ENCODE measurements around the gene EZH1.

EZH1 gene

GRCh38 chr17:42677012-42677857 is 67.6 kb downstream of the EZH1 start:
- peak overlapping the region; percentile 67 for H2AFZ ChIP-seq (ENCODE audit: insufficient read depth, low read length, poor library complexity)
- H2BK12ac ChIP-seq (ENCODE audit: low read length) = peak overlapping the region; percentile 69
- no peak overlapping the region for H3K18ac ChIP-seq (ENCODE audit: low read length)
- no peak overlapping the region for H3K23ac ChIP-seq (ENCODE audit: low read length)
- H2AK5ac ChIP-seq (ENCODE audit: low read length) = no peak overlapping the region
- peak overlapping the region; percentile 48 for H2BK120ac ChIP-seq (ENCODE audit: insufficient read depth, low read length, poor library complexity)
- H4K12ac ChIP-seq (ENCODE audit: low read depth, low read length) = peak overlapping the region; percentile 68
- no CpG with 5 or more reads among the region's 33 CpGs for WGBS (ENCODE audit: extremely low coverage, insufficient coverage, insufficient read length)
- DNase-seq = peak; percentile 98 to 99
- peaks cover 14% of the 10 kb centered on the region for H3K27me3 ChIP-seq (ENCODE audit: insufficient read depth, low read length)
- H3K9me3 ChIP-seq (ENCODE audit: insufficient read depth, low read depth, low read length) = peaks cover 3% of the 10 kb centered on the region
- H3K4ac ChIP-seq (ENCODE audit: low read depth, low read length) = no peak overlapping the region
- H3K79me1 ChIP-seq (ENCODE audit: low read length) = peaks cover 32% of the 10 kb centered on the region
- peak overlapping the region; percentile 69 for H4K8ac ChIP-seq (ENCODE audit: low read depth, low read length)
- peak overlapping the region; percentile 88 for H4K91ac ChIP-seq (ENCODE audit: low read depth, low read length)
- peak overlapping the region; percentile 41 for H3K14ac ChIP-seq (ENCODE audit: low read length)
- H2BK5ac ChIP-seq (ENCODE audit: low read depth, low read length, poor library complexity) = peak overlapping the region; percentile 98
- peaks cover 9% of the 10 kb centered on the region for H3K79me2 ChIP-seq (ENCODE audit: control insufficient read depth, insufficient read depth, low read length, poor library complexity)
- no peak overlapping the region for H3K9ac ChIP-seq (ENCODE audit: low read length)
- peak overlapping the region; percentile 93 for H3K4me2 ChIP-seq (ENCODE audit: low read length)
- peaks cover 8 to 9% of the 10 kb centered on the region in 2 experiments for H3K36me3 ChIP-seq (ENCODE audit: control insufficient read depth in 1 of 2, insufficient read depth in 2 of 2, low read length in 2 of 2)
- H3K4me3 ChIP-seq (ENCODE audit: low read depth, low read length) = peak overlapping the region; percentile 85
- H3K4me1 ChIP-seq (ENCODE audit: control insufficient read depth in 1 of 2, insufficient read depth in 2 of 2, low read length in 2 of 2) = peaks cover 37 to 45% of the 10 kb centered on the region in 2 experiments
- peak overlapping the region; percentile 96 for H3K27ac ChIP-seq (ENCODE audit: low read depth, low read length)

- peak within 1 kb of the TSS; percentile 98 for H2BK5ac ChIP-seq (ENCODE audit: low read depth, low read length, poor library complexity)
- H4K8ac ChIP-seq (ENCODE audit: low read depth, low read length) = peak within 1 kb of the TSS; percentile 69
- peak within 1 kb of the TSS; percentile 68 for H4K12ac ChIP-seq (ENCODE audit: low read depth, low read length)
- H3K4me3 ChIP-seq (ENCODE audit: low read depth, low read length) = peak within 1 kb of the TSS; percentile 85
- peak within 1 kb of the TSS; percentile 69 for H2BK12ac ChIP-seq (ENCODE audit: low read length)
- peak within 1 kb of the TSS; percentile 88 for H4K91ac ChIP-seq (ENCODE audit: low read depth, low read length)
- peak within 1 kb of the TSS; percentile 5 for H3K4ac ChIP-seq (ENCODE audit: low read depth, low read length)
- H3K36me3 ChIP-seq (ENCODE audit: control insufficient read depth in 1 of 2, insufficient read depth in 2 of 2, low read length in 2 of 2) = peaks cover 10 to 12% of the 10 kb centered on the region in 2 experiments
- H3K27me3 ChIP-seq (ENCODE audit: insufficient read depth, low read length) = peaks cover 8% of the 10 kb centered on the region
- H3K79me2 ChIP-seq (ENCODE audit: control insufficient read depth, insufficient read depth, low read length, poor library complexity) = peaks cover 9% of the 10 kb centered on the region
- peak within 1 kb of the TSS; percentile 93 for H3K4me2 ChIP-seq (ENCODE audit: low read length)
- H3K23ac ChIP-seq (ENCODE audit: low read length) = no peak within 1 kb of the TSS
- H3K14ac ChIP-seq (ENCODE audit: low read length) = peak within 1 kb of the TSS; percentile 41
- H3K27ac ChIP-seq (ENCODE audit: low read depth, low read length) = peak within 1 kb of the TSS; percentile 96
- peak within 1 kb of the TSS; percentile 70 for H2AK5ac ChIP-seq (ENCODE audit: low read length)
- no CpG with 5 or more reads among the region's 51 CpGs for WGBS (ENCODE audit: extremely low coverage, insufficient coverage, insufficient read length)
- peak within 1 kb of the TSS; percentile 67 for H2AFZ ChIP-seq (ENCODE audit: insufficient read depth, low read length, poor library complexity)
- peaks cover 3% of the 10 kb centered on the region for H3K9me3 ChIP-seq (ENCODE audit: insufficient read depth, low read depth, low read length)
- H3K79me1 ChIP-seq (ENCODE audit: low read length) = peaks cover 32% of the 10 kb centered on the region
- DNase-seq = no peak
- H2BK120ac ChIP-seq (ENCODE audit: insufficient read depth, low read length, poor library complexity) = peak within 1 kb of the TSS; percentile 48
- peak within 1 kb of the TSS; percentile 60 for H3K9ac ChIP-seq (ENCODE audit: low read length)
- H3K4me1 ChIP-seq (ENCODE audit: control insufficient read depth in 1 of 2, insufficient read depth in 2 of 2, low read length in 2 of 2) = peaks cover 36 to 44% of the 10 kb centered on the region in 2 experiments
- peak within 1 kb of the TSS; percentile 62 for H3K18ac ChIP-seq (ENCODE audit: low read length)
Observed at GRCh38 chr17:42676424-42677011, 68.3 kb downstream of the EZH1 start, which contains the start of gene PLEKHH3. TSS of gene PLEKHH3 (minus strand) at chr17:42676994. CDS start at chr17:42676563, 431 bp downstream.

- H3K23ac ChIP-seq (ENCODE audit: low read length) = no peak overlapping the region
- peak overlapping the region; percentile 0 for H4K12ac ChIP-seq (ENCODE audit: low read depth, low read length)
- H3K9me3 ChIP-seq (ENCODE audit: insufficient read depth, low read depth, low read length) = peaks cover 2% of the 10 kb centered on the region
- H3K18ac ChIP-seq (ENCODE audit: low read length) = peak overlapping the region; percentile 62
- H3K9ac ChIP-seq (ENCODE audit: low read length) = no peak overlapping the region
- no CpG with 5 or more reads among the region's 43 CpGs for WGBS (ENCODE audit: extremely low coverage, insufficient coverage, insufficient read length)
- H3K36me3 ChIP-seq (ENCODE audit: control insufficient read depth in 1 of 2, insufficient read depth in 2 of 2, low read length in 2 of 2) = peaks cover 14 to 16% of the 10 kb centered on the region in 2 experiments
- H3K14ac ChIP-seq (ENCODE audit: low read length) = peak overlapping the region; percentile 16
- H2BK5ac ChIP-seq (ENCODE audit: low read depth, low read length, poor library complexity) = no peak overlapping the region
- peak overlapping the region; percentile 70 for H2AK5ac ChIP-seq (ENCODE audit: low read length)
- H4K91ac ChIP-seq (ENCODE audit: low read depth, low read length) = peak overlapping the region; percentile 53
- H3K27ac ChIP-seq (ENCODE audit: low read depth, low read length) = no peak overlapping the region
- no peak overlapping the region for H2AFZ ChIP-seq (ENCODE audit: insufficient read depth, low read length, poor library complexity)
- peak overlapping the region; percentile 5 for H3K4ac ChIP-seq (ENCODE audit: low read depth, low read length)
- no peak overlapping the region for H2BK12ac ChIP-seq (ENCODE audit: low read length)
- peak; percentile 63 to 65 for DNase-seq
- peaks cover 7% of the 10 kb centered on the region for H3K27me3 ChIP-seq (ENCODE audit: insufficient read depth, low read length)
- H4K8ac ChIP-seq (ENCODE audit: low read depth, low read length) = no peak overlapping the region
- H2BK120ac ChIP-seq (ENCODE audit: insufficient read depth, low read length, poor library complexity) = no peak overlapping the region
- H3K4me1 ChIP-seq (ENCODE audit: control insufficient read depth in 1 of 2, insufficient read depth in 2 of 2, low read length in 2 of 2) = peaks cover 36 to 44% of the 10 kb centered on the region in 2 experiments
- H3K79me2 ChIP-seq (ENCODE audit: control insufficient read depth, insufficient read depth, low read length, poor library complexity) = peaks cover 9% of the 10 kb centered on the region
- H3K4me3 ChIP-seq (ENCODE audit: low read depth, low read length) = peak overlapping the region; percentile 85
- peaks cover 32% of the 10 kb centered on the region for H3K79me1 ChIP-seq (ENCODE audit: low read length)
- peak overlapping the region; percentile 93 for H3K4me2 ChIP-seq (ENCODE audit: low read length)
Observed at GRCh38 chr17:42675965-42676423, 68.8 kb downstream of the EZH1 start.

- H3K4me1 ChIP-seq (ENCODE audit: control insufficient read depth in 1 of 2, insufficient read depth in 2 of 2, low read length in 2 of 2) = peaks cover 36 to 45% of the 10 kb centered on the region in 2 experiments
- peak overlapping the region; percentile 16 for H3K14ac ChIP-seq (ENCODE audit: low read length)
- no peak overlapping the region for H4K91ac ChIP-seq (ENCODE audit: low read depth, low read length)
- H2BK120ac ChIP-seq (ENCODE audit: insufficient read depth, low read length, poor library complexity) = no peak overlapping the region
- no peak overlapping the region for H3K4ac ChIP-seq (ENCODE audit: low read depth, low read length)
- H3K9me3 ChIP-seq (ENCODE audit: insufficient read depth, low read depth, low read length) = peaks cover 3% of the 10 kb centered on the region
- H3K4me2 ChIP-seq (ENCODE audit: low read length) = peak overlapping the region; percentile 93
- peak overlapping the region; percentile 62 for H3K18ac ChIP-seq (ENCODE audit: low read length)
- H3K79me2 ChIP-seq (ENCODE audit: control insufficient read depth, insufficient read depth, low read length, poor library complexity) = peaks cover 9% of the 10 kb centered on the region
- H2BK5ac ChIP-seq (ENCODE audit: low read depth, low read length, poor library complexity) = no peak overlapping the region
- peaks cover 32% of the 10 kb centered on the region for H3K79me1 ChIP-seq (ENCODE audit: low read length)
- no CpG with 5 or more reads among the region's 27 CpGs for WGBS (ENCODE audit: extremely low coverage, insufficient coverage, insufficient read length)
- no peak overlapping the region for H2AFZ ChIP-seq (ENCODE audit: insufficient read depth, low read length, poor library complexity)
- H2AK5ac ChIP-seq (ENCODE audit: low read length) = peak overlapping the region; percentile 70
- H3K9ac ChIP-seq (ENCODE audit: low read length) = no peak overlapping the region
- H3K4me3 ChIP-seq (ENCODE audit: low read depth, low read length) = peak overlapping the region; percentile 85
- H2BK12ac ChIP-seq (ENCODE audit: low read length) = no peak overlapping the region
- no peak for DNase-seq
- no peak overlapping the region for H4K12ac ChIP-seq (ENCODE audit: low read depth, low read length)
- H3K27me3 ChIP-seq (ENCODE audit: insufficient read depth, low read length) = peaks cover 7% of the 10 kb centered on the region
- no peak overlapping the region for H3K23ac ChIP-seq (ENCODE audit: low read length)
- peaks cover 17 to 19% of the 10 kb centered on the region in 2 experiments for H3K36me3 ChIP-seq (ENCODE audit: control insufficient read depth in 1 of 2, insufficient read depth in 2 of 2, low read length in 2 of 2)
- no peak overlapping the region for H4K8ac ChIP-seq (ENCODE audit: low read depth, low read length)
- no peak overlapping the region for H3K27ac ChIP-seq (ENCODE audit: low read depth, low read length)
Observed at GRCh38 chr17:42675348-42675964, 69.4 kb downstream of the EZH1 start.

Data from trophoblast cell (in vitro differentiated cells and primary cell).